NCI-H128 (cell line): ENCODE data around the gene GALNT15.

Experiments used
- DNase-seq: peaks from one replicate; lab custom pipeline; 2025; ENCODE audit not compliant: unreplicated experiment; lab: John Stamatoyannopoulos, UW

GALNT15 gene

DNA sequence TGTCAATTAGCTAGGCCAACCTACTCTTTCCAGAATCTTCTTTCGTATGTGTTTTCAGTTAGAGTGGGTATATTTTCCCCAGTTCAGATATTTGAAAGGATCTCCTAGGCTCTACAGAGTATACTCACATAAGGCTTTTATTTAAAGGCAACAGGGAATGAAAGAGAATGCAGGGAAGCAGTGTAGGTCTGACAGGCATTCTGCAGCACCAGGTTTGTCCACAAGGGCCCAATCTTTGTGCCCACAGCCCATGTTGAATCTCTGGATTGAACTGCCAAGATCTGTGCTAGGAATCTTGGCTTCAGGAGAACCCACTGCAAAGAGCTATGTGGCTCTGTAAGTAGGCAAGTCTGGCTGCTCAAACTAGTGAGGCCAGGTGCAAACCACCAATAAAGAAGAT, 24.2 kb upstream of the GALNT15 start:
- DNase-seq, result no peak

DNA sequence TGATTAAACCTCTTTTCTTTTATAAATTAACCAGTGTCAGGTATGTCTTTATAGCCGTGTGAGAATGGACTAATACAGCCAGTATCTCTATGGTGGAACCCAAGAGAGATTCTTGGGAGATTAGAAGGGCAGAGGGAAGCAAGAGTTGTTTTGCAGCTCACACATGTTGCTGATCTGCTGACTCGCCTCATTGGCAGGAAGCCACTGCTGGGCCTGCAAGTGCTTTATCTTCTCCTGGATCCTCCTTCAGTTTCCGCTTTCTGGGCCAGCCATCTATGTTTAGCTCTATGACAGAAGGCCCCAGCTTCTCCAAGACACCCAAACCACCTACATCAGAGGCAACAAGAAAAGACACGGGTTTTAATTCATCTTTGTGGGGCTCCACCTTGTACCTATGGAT, 23.4 kb upstream of the GALNT15 start:
- no peak for DNase-seq

DNA sequence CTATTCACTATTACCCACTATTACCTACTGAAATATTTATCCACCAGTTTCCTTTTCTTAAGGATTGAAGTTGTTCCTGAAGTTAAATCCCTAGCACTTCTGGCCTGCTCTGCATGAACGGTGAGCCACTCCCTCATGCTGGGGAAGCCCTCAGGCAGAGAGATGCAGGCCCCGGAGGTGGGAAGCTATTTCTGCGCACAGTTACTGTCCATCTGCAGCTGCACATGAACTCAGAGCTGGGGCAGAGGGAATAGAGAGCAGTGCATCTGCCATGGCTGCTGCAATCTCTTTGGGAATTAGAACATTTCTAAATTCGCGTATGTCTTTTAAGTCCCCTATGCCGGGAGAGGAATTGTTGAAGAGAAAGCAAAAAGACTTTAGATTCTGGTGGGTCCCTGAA, 6.3 kb upstream of the GALNT15 start:
- no peak for DNase-seq

DNA sequence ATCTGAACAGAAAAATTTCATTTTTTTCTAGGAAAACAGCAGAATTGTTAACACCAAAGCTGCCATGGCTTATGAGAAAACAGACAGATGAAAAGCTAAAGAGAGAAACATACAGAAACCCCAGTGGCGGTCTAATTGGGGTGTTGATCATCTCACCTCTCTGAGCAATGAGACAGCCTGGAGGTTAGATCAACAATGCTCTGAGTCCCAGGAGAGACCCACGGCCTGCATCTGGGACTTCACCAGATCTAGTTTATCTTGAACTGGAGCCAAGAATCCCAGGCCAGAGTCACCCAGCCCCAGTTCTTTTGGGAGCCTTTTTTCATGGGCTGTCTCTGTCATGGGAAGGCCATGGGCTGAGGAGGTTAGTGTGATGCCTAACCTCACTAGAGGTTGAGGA, 3.5 kb upstream of the GALNT15 start:
- DNase-seq, result no peak

DNA sequence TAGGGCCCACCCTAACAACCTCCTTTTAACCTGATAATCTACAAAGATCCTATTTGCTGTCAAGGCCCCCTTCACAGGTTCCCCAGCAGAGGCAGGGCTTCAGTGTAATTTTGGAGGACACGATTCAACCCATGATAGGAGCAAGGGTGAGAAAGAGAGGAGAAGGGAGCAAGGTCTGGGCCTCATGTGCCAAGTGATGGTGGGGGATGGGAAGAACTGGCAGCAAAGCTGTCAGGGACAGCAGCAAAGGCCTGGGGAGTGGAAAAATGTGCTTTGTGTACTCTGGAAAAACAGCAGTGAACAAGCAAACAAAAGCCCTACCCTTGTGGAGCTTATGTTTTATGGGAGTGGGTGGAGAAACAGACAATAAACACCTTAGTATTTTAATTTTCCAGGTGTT, 2.7 kb upstream of the GALNT15 start:
- DNase-seq, result no peak

DNA sequence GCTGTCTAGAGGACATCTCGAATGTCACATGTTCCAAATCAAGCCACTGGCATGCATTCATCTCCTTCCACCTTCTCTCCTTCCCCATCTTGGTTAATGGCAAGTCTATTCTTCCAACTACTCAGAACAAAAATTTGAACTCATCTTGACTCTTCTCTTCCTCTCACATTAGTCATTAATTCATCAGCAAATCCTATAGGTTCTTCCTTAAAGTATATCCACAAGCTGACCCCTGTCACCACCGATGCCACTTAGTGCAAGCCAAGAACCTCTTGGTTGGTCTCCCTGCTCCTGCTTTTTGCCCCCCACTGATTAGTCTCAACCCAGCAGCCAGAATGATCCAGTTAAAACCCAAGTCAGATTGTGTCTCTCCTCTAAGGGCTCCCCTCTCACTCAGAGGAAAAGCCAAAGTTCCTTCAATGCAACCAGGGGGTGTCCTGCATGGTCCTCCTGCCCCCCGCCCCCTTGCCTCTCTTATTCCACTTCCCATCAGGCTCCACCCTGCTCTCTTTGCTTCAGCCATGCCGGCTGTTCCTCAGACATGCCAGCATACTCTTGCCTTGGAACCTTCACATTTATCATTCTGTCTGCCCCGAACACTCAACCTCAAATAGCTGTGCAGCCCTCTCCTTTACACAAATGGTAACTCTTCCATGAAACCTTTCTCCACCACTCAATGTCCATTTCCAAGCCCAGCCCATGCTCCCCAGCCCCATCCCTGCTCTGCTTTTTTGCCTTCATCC, 1.0 kb upstream of the GALNT15 start:
- no peak for DNase-seq

DNA sequence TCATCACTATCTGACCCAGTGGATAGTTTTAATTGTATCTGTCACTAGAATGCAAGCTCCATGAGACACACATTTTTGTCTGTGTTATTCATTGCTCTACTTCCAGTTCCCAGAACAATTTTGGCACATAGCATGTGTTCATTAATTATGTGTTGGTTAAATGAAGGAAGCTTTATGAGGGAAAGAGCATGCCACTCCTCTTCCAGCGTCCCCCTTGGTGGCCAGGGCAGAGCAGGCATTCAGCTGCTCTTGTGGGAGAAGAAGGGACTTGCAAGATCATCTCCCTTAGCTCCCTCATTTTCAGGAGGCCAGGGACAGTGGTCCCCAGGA, 489 bp upstream of the GALNT15 start:
- no peak for DNase-seq

DNA sequence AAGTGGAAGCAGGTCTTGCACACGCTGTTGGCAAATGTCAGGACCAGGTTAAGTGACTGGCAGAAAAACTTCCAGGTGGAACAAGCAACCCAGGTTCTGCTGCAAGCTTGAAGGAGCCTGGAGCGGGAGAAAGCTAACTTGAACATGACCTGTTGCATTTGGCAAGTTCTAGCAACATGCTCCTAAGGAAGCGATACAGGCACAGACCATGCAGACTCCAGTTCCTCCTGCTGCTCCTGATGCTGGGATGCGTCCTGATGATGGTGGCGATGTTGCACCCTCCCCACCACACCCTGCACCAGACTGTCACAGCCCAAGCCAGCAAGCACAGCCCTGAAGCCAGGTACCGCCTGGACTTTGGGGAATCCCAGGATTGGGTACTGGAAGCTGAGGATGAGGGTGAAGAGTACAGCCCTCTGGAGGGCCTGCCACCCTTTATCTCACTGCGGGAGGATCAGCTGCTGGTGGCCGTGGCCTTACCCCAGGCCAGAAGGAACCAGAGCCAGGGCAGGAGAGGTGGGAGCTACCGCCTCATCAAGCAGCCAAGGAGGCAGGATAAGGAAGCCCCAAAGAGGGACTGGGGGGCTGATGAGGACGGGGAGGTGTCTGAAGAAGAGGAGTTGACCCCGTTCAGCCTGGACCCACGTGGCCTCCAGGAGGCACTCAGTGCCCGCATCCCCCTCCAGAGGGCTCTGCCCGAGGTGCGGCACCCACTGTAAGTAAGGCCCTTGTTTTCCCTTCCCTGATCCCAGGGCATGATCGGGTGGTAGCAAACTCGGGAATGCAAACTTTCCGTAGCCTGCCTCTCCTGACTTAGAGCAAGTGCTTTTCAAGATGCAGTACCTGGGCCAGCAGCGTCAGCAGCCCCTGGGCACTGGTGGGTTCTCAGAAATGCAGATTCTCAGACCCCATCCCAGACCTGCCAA, 759 bp downstream of the GALNT15 start:
- no peak for DNase-seq

DNA sequence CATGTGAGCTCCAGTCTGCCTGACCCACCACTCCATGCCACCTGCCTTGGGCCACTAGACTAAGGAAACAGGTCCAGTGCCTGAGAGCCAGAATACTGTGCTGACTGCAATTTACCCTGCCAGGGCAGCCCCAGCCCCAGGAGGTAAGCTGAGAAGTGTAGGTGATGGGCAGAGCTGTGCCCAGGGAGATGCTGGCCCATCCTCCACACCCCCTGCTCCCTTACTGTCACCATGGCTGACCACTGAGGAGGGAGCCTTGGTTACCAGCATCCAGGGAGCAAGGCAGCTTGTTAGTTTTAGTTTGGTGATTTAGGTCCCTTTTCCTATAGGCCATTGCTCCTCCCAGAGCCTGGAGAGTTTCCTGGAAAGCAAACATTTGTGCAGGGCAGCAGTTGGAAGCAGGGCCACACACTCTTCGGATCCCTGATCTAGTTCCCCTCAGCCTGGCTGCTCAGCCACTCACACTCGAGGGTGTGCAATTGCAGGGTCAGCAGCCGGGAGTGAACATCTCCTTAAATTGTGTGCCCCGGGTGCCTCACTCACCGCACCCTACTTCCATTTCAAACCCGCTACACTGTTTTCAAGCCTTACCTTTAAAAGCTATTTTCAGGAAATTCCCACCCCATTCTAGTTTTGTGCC, 2.0 kb downstream of the GALNT15 start:
- no peak for DNase-seq

DNA sequence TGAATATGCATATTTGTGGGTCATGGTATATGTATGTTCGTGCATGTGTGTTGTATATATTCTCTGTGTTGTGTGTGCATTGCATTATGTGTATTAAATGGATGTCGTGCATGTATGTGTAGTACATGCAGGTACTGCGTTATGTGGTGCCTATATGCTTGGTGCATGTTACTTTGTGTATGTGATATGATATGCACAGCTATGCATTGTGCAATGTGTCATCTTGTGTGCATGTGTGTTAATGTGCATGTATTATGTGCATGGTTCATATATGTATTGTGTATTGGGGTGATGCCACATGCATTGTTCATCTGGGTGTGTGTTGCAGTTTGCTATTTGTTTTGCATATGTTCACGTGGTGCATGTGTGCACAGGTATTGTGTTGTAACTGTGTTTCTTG, 2.9 kb downstream of the GALNT15 start:
- DNase-seq, result no peak

DNA sequence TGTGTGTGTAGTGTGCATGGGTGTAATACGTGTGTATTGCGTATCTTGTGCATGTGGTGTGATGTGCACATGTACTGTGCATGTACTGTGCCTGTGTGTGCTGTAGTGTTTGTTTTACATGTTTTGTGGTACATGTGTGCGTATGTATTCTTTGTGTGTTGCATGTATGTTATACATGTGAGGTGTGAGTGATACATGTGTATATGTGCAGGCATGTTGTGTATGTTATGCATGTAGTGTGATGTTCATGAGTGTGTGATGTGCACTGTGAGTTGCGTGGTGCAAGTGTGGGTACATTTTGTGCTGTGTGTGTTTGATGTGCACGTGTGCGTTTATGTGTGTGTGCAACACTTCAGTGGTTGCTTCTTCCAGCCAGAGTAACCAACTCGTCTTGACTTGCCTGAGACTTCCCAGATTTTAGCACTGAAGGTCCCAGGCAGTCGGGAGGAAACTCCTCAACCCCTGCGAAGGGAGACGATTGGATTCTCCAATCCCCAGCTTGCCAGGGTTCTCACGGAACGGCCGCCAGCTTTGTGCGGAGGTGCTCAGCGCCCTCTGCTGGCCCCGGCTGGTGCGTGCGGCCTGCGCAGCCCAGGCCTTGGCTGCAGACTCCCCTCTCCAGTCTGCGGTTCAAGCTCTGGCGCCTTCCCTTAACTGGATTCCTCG, 3.6 kb downstream of the GALNT15 start:
- DNase-seq, result no peak

DNA sequence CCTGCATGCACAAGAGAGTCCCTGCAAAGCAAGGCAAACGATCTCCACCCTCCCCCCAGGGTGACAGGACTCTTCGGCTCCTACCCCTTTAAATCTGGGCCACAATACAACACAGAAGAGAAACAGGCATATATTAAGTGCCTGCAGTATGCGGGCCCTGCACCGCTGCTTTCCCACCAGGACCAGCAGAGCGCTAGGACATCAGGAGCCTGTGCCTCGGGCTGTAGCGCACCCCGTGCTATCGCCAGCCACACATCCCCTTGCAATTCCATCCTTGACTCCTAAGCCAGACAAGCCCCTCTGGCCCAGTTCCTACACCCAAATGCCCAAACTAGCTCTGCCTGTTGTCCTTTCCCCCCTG, 4.1 kb downstream of the GALNT15 start:
- DNase-seq, result no peak

DNA sequence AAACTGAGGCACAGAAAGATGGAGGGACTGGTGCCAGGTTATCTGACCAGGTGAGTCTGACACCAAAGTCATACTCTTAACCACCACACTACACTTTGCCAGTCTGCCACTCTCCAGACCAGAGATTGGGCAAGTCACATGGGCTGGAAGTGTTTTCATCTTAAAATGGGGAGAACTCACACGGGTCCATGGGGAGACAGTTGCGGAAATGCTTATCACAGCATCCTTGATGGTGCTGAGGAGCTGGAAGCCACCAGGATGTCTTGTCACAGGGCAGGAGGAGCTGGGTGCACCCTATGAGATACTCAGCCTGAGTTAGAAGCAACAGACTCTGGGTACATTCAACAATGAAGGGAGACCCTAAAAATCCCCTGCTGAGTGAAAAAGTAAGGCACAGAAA, 4.8 kb downstream of the GALNT15 start:
- no peak for DNase-seq

DNA sequence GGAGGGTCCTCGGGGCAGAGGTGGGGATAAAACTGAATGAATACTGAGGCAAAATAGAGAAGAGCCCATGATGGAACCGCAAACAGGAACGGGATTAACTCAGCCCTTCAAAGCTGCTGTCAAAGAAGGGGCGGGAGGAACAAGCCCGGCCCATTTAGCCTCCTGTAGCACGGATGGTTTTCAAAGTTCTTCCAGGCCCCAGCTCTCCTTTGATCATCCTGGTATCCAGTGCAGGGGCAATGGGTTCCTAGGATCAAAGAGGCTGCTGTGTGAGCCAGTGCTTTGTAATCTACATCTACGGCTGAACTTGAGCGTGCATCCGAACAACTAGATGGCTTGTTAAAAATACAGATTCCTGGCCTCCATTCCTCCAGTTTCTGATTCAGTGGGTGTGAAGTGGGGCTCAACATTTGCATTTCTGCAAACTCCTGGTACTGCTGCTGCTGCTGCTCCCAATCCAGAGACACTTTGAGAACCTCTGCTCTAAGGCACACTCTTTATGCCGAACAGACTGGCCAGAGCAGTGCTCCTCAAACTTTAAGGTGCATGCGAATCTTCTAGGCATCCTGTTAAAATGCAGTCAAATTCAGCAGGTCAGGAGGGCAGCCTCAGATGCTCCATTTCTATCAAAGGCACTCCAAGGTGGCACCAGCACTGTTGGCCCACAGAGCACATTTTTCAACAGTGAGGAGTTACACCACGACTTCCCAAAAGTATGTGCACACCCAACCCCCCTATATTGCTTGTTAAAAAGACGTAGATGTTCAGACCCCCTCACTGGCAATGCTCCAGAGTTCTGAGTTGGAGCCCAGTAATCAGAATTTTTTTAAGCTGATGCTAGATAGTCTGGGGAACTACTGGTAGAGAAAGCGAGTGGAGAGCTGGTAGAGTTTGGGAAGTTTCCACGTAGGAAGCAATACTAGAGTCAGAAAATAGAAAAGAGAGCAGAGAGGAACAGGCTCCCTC, 5.6 kb downstream of the GALNT15 start:
- no peak for DNase-seq

DNA sequence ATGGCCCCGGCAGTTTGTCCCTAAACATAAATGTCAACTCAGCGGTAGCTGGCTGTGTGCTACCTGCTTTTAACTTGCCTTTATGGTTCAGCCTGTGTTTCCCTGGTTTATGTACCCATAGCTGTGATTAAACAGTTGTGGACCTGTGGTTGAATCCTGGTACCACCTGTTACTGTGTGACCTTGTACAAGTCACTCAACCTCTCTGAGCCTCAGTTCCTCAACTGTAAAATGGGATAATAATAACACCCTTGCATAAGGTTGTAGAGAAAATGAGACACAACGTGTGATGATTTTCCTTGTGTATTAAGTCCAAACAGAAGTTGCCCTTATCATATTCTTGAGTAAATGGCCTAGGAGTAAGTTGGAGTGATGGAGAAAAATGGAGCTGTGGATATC, 6.3 kb downstream of the GALNT15 start:
- DNase-seq, result no peak

DNA sequence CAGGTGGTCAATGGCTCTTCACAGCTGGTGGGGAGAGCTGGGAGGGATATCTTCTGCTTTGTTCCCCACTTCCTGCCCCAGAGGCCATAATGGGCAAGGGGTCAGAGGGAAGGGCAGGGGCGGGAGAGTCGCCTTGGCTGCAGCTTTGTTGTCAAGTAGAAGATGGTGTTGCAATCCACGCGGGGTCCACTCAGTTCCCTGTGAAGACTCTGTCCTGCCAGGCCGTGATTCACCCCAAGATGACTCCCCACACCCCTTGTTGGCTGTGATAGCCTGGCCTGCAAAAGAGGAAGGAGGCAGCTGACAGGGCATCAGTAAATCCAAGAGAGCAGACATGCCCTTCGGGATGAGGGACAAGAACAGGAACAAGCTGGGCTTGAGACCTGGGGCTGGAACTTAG, 6.9 kb downstream of the GALNT15 start:
- no peak for DNase-seq

DNA sequence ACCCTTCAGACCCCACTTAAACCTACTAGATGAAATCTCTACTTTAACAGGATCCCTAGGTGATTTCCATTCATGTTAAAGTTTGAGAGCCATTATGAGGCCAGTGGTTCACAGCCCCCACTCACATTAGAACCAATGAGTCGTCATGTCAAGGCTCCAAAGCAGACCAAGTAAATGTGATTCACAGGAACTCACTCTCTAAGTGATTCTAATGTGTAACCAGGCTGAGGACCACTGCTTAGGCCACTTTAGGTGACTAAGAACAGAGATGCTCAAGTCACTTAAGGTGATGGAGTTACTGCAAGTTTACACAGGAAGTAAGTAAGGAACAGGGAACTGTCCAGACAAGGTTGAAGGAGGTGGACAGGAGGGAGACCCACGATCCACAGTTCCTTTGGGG, 7.7 kb downstream of the GALNT15 start:
- DNase-seq, result no peak

DNA sequence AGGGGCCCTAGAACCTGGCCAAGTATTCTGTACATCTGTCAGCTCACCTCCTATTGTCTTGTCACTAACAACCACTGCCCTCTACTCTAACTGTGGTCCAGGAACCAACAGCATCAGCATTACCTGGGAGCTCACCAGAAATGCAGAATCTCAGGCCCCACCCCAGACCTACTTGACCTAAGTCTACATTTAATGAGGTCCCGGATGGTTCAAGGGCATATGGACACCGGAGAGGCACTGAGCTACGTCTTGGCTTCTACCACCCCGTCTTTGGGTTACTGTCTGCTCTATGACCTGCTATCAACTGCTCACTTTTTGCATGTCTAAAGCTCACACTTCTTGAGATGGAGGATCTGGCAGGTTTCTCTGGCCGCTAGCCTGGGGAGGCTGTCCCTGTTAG, 8.1 kb downstream of the GALNT15 start:
- DNase-seq, result no peak

DNA sequence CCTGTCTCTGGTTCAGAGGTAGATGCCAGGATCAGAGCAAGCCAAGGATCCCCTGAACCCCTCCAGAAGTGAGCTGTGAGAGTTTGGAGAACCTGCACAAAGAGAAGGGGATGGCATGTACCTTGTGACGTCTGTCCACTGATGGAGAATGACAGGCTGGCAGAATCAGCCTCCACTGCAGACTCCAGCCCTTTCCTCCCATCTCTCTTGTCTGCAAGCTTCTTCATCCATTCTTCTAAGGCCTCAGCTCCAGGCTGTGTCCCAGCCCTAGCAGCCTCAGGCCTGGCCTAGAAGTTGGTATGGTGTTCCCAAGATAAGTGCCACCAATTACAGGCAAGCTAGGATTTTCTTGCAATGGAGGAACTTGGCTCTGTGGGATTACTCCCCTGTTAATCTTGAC, 8.6 kb downstream of the GALNT15 start:
- no peak for DNase-seq

DNA sequence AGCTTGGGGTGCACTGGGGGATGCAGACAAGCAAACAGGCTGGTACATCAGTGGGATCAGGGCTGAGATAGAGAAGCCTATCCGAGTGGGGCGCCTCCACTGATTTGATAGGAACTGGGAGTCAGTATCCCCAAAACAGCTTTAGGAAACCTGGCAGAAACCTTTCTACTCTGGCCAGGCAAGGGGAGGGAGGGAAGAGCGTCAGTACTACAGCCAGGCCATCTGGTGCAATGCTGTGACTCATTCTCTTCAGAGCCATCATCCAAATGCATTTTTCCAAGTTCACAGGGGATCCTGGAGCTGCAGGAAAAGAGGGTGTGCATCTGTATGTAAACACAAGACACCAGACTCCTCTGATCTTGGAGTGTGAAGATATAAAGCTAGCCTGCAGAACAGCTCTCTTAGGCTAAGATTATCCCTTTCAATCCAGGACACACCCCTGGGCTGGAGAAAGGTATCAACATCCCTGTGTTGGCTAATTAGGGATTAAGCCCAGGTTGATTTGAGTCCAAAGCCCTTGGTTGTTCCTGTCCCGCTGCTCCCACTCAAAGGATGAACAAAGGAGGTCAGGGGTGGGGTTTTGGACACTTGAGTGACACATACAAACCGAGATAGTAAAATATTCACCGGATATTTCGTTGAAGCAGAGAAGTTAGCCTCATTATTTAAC, 9.3 kb downstream of the GALNT15 start:
- no peak for DNase-seq
